Bronchial epithelial cell (primary cell): Measurements from ENCODE around the gene VAV3. TPM values are rescaled to one million over a fixed set of nuclear protein-coding genes. Genes with fewer than 3 reads are reported as not detected.
"Not testable (repeated sequence)": the region's sequence is repeated elsewhere in the genome, so short reads cannot be mapped to it uniquely, and the experiment has no call there.

Experiments
- DNase-seq: peaks from one replicate; pipeline ENCODE4 v3.0.0-alpha.2; 2010; ENCODE audit warnings: low read depth
- FAIRE-seq: peaks from 2 replicates; lab custom pipeline; 2011; peaks lifted over from hg19 to GRCh38; lab: Jason Lieb, UNC
- H3K27me3 ChIP-seq: 2 replicates; pipeline ENCODE4 v1.5.1; 2011; ENCODE audit warnings: low read length; ENCODE audit not compliant: control insufficient read depth, insufficient read depth
- H3K36me3 ChIP-seq: 2 replicates; pipeline ENCODE4 v1.5.1; 2011; ENCODE audit warnings: low read length; ENCODE audit not compliant: control insufficient read depth, insufficient read depth
- H3K4me3 ChIP-seq: 2 replicates; pipeline ENCODE4 v1.5.1; 2011; ENCODE audit warnings: mild to moderate bottlenecking, low read depth, low read length, control low read depth
- CTCF ChIP-seq: IDR thresholded peaks from 2 replicates; pipeline ENCODE4 v1.5.1; 2011; ENCODE audit warnings: mild to moderate bottlenecking, moderate library complexity, low read length, control low read depth, inconsistent platforms; ENCODE audit not compliant: insufficient read depth, severe bottlenecking
- total RNA-seq: library from RNA; depleted of rRNA; stranded (reverse); fragments of >200 nt; gene quantifications from 2 replicates; pipeline ENCODE4 v1.2.1, GENCODE V29; 2014

VAV3 gene
- total RNA-seq, 1 donor from 2014 or later = 10.5 TPM

- DNase-seq = peak; percentile 38
- no peak for TF ChIP-seq CTCF
- no peaks in the 10 kb centered on the region for H3K27me3 ChIP-seq
- FAIRE-seq = no peak
- no peaks in the 10 kb centered on the region for H3K36me3 ChIP-seq
- H3K4me3 ChIP-seq = no peak overlapping the region
Observed at GRCh38 chr1:107704911-107705310, 260.1 kb downstream of the VAV3 start.

- FAIRE-seq (peak; percentile 43), DNase-seq (no peak)
- Histone ChIP-seq H3K36me3 (no peaks in the 10 kb centered on the region), H3K27me3 (no peaks in the 10 kb centered on the region), H3K4me3 (no peak overlapping the region)
- no peak for TF ChIP-seq CTCF
Observed at GRCh38 chr1:107702946-107703571, 261.9 kb downstream of the VAV3 start.

GRCh38 chr1:107700651-107701050, 264.3 kb downstream of the VAV3 start:
- DNase-seq, H3K27me3 ChIP-seq, H3K4me3 ChIP-seq, FAIRE-seq, H3K36me3 ChIP-seq: not testable (repeated sequence)

- TF ChIP-seq CTCF = no peak
- DNase-seq = no peak
Observed at GRCh38 chr1:107698161-107698560, 266.8 kb downstream of the VAV3 start.

GRCh38 chr1:107695341-107695740, 269.6 kb downstream of the VAV3 start:
- no peak for TF ChIP-seq CTCF
- FAIRE-seq = no peak
- peak; percentile 47 for DNase-seq
- Histone ChIP-seq H3K4me3 (no peak overlapping the region), H3K36me3 (no peaks in the 10 kb centered on the region), H3K27me3 (no peaks in the 10 kb centered on the region)

More at GRCh38 chr1:107698161-107698560, 266.8 kb downstream of the VAV3 start:
- no peaks in the 10 kb centered on the region for H3K27me3 ChIP-seq
- FAIRE-seq = no peak
- no peak overlapping the region for H3K4me3 ChIP-seq
- no peaks in the 10 kb centered on the region for H3K36me3 ChIP-seq

- H3K4me3 ChIP-seq = no peak overlapping the region
- no peak for FAIRE-seq
- no peaks in the 10 kb centered on the region for H3K27me3 ChIP-seq
- DNase-seq = peak; percentile 35
- H3K36me3 ChIP-seq = no peaks in the 10 kb centered on the region
- TF ChIP-seq CTCF = no peak
Observed at GRCh38 chr1:107692580-107693345, 272.2 kb downstream of the VAV3 start.
